Suppressor macrophage treated with lipopolysaccharide for 4 hours (primary cell): ENCODE measurements around the gene NVL.
A peak's percentile ranks its signal among the peaks of the same experiment; 100 is the strongest.
"Not testable (repeated sequence)": the region's sequence is repeated elsewhere in the genome, so short reads cannot be mapped to it uniquely, and the experiment has no call there.

ENCODE experiments used
- DNase-seq: peaks from one replicate; pipeline ENCODE4 v3.0.0-alpha.2; 2020

NVL gene

DNA sequence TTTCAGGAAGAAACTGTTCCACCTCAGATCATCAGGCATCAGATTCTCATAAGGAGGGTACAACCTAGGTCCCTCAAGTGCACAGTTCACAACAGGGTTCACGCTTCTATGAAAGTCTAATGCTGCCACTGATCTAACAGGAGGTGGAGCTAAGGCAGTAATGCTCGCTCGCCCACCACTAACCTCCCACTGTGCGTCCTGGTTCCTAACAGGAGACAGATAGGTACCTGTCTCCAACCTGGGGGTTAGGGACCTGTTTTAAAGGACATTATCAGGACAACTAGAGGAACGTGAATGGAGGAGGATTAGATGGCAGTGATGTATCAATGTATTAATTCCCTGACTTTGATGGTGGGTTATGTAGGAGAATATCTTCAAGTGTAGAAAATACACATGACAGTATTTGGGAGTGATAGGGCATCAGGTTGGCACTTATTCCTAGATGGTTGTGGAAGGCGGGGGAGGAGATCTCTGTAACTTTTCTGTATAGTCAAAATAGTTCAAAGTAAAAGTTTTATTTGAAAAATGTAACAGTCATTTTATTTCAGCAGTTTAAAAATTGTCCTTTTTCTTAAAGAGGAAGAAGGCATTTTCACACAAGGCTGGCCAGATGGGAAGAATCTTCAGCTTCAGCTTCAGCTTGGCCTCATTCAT is 103.0 kb downstream of the NVL start:
- DNase-seq: no peak

DNA sequence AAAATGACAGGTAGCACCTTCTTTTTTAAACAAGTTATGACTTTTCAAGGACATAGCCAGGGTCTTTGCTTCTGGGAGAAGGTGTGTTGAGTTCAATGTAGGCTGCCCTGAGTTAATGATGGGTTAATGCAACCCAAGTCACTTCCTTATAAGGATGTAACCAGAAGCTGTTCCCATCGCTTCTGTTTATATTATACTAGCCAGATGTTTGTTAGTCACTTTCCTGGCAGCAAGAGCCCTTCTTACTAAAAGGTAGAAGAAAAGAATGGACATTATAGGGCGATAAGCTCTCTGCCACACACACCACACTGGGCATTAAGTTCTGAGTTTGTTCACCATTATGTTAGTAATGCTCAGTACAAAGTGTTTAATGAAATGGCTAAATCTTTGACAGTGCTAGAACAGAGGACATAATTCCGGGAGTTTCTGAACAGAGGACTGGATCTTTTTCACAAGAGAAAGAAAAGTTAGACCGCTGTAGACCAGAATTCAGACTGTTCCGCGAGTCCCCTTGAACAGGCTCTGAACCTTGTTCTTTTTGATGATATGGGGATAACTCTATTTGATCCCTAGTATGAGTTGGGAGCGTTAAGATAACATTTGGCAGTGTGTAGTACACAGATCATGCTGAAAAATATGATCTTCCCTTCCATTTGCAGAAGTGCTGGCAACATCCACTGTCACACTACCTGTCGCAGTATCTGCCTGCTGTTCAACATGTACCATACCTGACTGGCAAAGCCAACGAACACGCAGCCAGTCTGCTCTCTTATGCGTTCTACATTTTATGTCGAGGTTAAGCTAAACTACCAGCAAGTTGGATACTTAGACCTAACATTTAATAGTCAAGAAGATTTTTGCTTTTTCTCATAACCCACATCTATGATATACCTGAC is 105.9 kb downstream of the NVL start:
- DNase-seq: peak; percentile 16

DNA sequence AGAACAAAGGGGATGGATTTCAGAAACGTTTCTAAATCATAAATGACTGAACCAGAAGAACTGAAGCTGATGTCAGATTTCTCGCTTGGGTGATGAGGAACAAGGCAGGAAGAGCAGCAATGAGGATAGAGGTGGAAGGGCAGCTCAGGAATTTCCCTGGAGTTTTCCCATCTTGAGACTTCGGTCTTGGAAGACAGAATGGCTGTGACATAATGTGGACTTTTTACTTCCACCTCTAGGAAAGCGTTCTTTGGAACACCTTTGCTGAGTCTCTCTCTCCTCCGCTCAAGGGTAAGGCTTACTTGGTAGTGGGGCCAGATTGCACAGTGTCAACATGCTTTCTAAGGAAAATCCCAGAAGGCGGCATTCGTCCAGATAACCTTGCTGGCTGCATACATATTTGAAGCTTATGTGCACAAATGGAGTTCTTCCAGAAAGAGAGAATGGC is 110.3 kb downstream of the NVL start:
- no peak for DNase-seq

GRCh38 chr1:224219011-224219611 is 110.9 kb downstream of the NVL start:
- no peak for DNase-seq

DNA sequence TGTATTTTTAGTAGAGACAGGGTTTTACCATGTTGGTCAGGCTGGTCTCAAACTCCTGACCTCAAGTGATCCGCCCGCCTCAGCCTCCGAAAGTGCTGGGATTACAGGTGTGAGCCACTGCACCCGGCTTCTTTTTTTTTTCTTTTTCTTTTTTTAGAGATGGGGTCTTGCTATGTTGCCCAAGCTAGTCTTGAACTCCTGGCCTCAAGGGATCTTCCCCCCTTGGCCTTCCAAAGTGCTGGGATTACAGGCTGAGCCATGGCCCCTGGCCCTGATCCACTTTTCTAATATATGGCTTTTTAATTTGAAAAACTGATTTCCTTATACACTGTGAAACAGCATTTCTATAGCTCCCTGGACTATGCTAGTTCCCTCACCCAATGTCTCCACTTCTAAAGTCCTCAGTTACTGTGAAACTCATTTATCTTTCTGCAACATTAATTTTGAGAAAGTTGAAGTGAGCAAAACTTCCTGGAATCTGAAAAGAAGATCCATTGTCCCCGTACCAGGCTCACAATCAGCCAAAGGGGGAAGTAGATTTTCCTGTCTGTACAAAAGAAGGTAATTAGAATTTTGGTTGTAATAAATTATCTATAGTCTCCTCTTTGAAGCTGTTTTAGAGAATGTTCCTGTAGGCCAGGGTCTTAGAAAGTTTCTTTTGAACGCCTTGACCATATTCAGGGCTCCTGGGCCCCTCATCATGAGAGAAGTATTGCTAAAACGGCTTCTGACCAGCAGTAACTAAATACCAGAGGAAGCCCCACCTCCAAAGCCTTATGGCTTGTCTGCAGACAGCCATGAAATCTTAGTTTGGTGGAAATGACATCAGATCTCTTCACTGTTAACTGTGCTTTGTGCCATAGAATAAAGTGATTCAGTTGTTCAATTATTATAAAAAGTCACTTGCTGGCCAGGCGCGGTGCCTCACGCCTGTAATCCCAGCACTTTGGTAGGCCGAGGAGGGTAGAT is 112.0 kb downstream of the NVL start:
- DNase-seq: no peak

DNA sequence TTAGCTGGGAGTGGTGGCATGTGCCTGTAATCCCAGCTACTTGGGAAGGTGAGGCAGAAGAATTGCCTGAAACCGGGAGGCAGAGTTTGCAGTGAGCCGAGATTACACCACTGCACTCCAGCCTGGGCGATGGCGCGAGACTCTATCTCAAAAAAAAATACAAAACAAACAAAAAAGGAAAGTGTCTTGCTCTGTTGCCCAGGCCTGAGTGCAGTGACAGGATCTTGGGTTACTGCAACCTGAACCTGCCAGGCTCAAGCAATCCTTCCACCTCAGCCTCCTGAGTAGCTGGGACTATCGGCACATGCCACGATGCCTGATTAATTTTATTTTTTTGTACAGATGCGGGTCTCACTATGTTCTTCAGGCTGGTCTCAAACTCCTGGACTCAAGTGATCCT is 113.6 kb downstream of the NVL start:
- DNase-seq: no peak

GRCh38 chr1:224213438-224214119 is 116.4 kb downstream of the NVL start:
- DNase-seq: no peak

- DNase-seq: no peak
Measured at GRCh38 chr1:224212618-224213061, 117.3 kb downstream of the NVL start.

DNA sequence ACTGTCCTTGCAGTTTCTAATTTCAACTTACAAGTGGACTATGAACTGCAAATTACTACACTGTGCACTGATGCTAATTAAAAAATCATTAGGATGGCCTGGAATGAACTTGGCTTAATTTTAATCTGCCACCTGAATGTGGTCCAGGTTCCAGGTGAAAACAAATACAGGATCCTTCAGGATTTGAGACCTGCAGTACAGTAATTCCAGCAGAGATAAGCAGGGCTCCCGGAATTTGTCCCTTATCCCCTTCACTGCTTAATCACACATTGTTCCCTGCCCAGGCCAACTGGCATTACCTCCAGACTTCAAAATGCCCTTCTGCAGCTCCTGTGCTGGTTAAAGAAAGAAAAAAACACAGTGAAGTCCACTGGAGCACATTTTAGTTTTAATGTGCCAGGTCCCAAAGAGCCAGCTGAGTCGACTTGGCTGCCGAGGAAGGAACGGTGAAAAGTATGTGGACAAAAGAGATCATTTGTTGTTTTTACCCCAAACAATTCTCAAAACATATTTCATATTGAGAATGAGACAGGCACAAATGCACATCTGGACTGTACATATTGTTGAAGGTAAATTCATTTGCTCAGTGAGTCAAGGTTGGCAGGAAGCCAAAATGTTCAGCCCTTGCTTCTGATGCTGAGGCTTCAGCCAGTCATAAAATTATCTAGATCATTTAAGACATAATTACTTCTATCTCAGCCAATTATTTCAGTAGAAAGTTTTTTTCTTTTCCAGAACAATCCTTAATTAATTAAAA is 118.6 kb downstream of the NVL start:
- DNase-seq: no peak

- DNase-seq: not testable (repeated sequence)
Measured at GRCh38 chr1:224205931-224206538, 123.9 kb downstream of the NVL start.

GRCh38 chr1:224205438-224205840 is 124.5 kb downstream of the NVL start:
- peak; percentile 75 for DNase-seq

DNA sequence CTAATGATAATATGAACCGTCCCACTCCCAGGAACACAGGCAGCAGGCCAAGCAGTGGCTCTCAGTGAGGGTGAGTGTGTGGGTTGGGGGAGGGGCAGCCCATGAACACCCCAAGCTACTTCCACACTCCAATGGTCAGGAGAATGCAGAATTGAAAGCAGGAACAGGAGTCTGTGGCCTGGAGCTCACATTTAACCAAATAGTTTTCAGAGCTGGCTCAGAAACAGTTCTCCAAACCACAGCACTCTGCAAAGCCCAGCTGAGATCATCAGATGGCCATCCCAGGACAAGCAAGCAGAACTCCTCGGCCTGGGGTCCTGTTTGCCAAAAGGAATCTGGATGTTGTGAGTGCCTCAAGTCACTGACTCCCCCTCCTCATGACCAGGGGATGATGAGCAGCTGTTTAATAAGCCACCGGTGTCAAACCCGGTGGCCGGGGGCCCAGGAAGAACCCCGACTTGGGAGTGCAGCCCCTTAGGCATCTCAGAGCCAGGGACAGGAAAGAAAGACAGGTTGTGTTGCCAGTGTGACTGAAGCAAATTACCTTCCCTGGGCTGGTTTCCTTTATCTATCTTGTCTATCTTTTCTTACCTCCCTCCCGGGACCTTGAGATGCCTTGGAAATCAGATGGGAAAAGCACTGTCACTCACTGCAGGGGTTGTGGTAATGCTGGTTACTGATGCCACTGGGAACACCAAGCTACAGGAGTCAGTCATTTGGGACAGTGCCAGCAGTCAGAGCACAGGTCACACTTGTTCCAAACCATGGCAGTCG is 126.5 kb downstream of the NVL start:
- DNase-seq: peak; percentile 88

DNA sequence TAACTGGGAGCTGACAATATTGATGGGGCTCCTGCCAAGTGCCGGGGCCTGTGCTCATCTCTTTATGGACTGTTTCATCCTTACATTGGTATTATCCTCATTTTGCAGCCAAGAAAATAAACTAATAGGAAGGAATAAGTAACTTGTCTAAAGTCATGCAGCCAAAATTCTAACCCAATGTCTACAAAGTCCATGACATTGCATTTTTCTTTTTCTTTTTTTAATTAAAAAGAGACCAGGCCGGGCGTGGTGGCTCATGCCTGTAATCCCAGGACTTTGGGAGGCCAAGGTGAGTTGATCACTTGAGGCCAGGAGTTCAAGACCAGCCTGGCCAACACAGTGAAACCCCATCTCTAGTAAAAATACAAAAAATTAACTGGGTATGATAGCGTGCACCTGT is 128.1 kb downstream of the NVL start:
- no peak for DNase-seq

DNA sequence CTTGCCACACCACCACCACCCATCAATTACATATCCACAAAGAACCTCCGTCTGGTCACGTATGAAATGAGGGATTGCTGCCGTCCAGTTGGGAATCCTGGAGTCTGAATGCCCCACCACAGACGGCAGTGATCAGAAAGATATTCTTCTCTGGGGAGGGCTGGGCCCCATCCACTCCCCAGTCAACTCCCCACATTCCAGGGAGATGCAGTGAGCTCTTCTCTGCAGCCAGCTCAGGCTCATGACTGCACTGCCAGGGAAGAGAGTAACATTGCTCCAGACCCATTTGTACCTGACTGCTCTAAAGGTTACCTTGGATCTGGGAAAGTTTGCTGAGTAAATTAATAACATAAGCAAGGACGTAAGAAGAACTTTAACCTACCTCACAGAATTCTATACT is 128.6 kb downstream of the NVL start:
- no peak for DNase-seq

DNA sequence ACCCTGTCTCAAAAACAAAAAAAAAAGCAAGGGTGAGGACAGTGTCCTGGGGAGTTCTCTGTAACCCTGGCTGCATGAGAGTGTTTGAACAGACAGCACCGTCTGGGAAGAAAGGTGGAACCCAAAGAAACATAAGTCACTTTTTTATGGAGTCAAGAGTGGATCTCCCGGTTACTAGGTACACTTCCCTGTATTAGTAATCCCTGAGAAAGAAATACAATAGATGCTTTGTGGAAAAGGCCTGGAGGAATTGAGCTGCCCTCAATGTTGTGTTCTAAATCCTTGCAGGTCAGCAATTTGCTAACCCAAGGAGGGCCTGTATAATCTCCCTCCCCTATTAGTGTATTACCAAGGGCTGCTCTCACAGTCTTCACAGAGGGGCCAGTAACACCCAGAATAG is 130.3 kb downstream of the NVL start:
- no peak for DNase-seq

- no peak for DNase-seq
Measured at GRCh38 chr1:224198572-224198971, 131.4 kb downstream of the NVL start.

- DNase-seq: no peak
Measured at GRCh38 chr1:224196813-224197600, 133.0 kb downstream of the NVL start.

GRCh38 chr1:224193319-224193966 is 136.5 kb downstream of the NVL start:
- DNase-seq: no peak
